OCI-M1 (cell line): Measurements from ENCODE around the gene CRYBG3.
"Not testable (repeated sequence)": the region's sequence is repeated elsewhere in the genome, so short reads cannot be mapped to it uniquely, and the experiment has no call there.

ENCODE experiments used
- DNase-seq: peaks from one replicate; lab custom pipeline; 2025; lab: John Stamatoyannopoulos, UW

CRYBG3 gene

GRCh38 chr3:97821774-97822358, at the start of gene CRYBG3:
TSS of gene CRYBG3 (plus strand) at chr3:97822011. CDS start at chr3:97822207, 196 bp downstream.
- peak; percentile 88 for DNase-seq

- no peak for DNase-seq
These were observed 48.9 kb upstream of the CRYBG3 start for GRCh38 chr3:97772926-97773325.

GRCh38 chr3:97778152-97778551, 43.7 kb upstream of the CRYBG3 start:
- no peak for DNase-seq

GRCh38 chr3:97793420-97794019, 28.3 kb upstream of the CRYBG3 start:
- DNase-seq, result peak; percentile 80

GRCh38 chr3:97795951-97796350, 25.9 kb upstream of the CRYBG3 start:
- DNase-seq, result no peak

GRCh38 chr3:97804471-97804870, 17.3 kb upstream of the CRYBG3 start:
- no peak for DNase-seq

GRCh38 chr3:97810779-97811390, 10.9 kb upstream of the CRYBG3 start:
- no peak for DNase-seq

- no peak for DNase-seq
These were observed 6.5 kb upstream of the CRYBG3 start for GRCh38 chr3:97815149-97815917.

- DNase-seq, result no peak
These were observed 5.0 kb upstream of the CRYBG3 start for GRCh38 chr3:97816811-97817210.

GRCh38 chr3:97817965-97818364, 3.8 kb upstream of the CRYBG3 start:
- no peak for DNase-seq

GRCh38 chr3:97820780-97821179, 1.0 kb upstream of the CRYBG3 start:
- DNase-seq, result no peak

- DNase-seq, result peak; percentile 86
These were observed 481 bp upstream of the CRYBG3 start for GRCh38 chr3:97821287-97821773.

- peak; percentile 55 for DNase-seq
These were observed 556 bp downstream of the CRYBG3 start for GRCh38 chr3:97822359-97822775.

GRCh38 chr3:97823046-97824004, 1.5 kb downstream of the CRYBG3 start:
- DNase-seq, result peak; percentile 12

- DNase-seq, result no peak
These were observed 3.3 kb downstream of the CRYBG3 start for GRCh38 chr3:97825101-97825500.

GRCh38 chr3:97827741-97828471, 6.1 kb downstream of the CRYBG3 start:
- no peak for DNase-seq

- DNase-seq, result no peak
These were observed 7.4 kb downstream of the CRYBG3 start for GRCh38 chr3:97829198-97829597.

- no peak for DNase-seq
These were observed 8.8 kb downstream of the CRYBG3 start for GRCh38 chr3:97830638-97831037.

- DNase-seq, result no peak
These were observed 9.3 kb downstream of the CRYBG3 start for GRCh38 chr3:97831140-97831539.

- not testable (repeated sequence) for DNase-seq
These were observed 11.4 kb downstream of the CRYBG3 start for GRCh38 chr3:97833184-97833583.

GRCh38 chr3:97835761-97836160, 13.9 kb downstream of the CRYBG3 start:
- DNase-seq, result no peak
